NCI-H82 (cell line): Measurements from ENCODE around the gene SULF2.
"Not testable (repeated sequence)": the region's sequence is repeated elsewhere in the genome, so short reads cannot be mapped to it uniquely, and the experiment has no call there.

Experiments
- DNase-seq: peaks from one replicate; lab custom pipeline; 2025; lab: John Stamatoyannopoulos, UW

The SULF2 gene

DNA sequence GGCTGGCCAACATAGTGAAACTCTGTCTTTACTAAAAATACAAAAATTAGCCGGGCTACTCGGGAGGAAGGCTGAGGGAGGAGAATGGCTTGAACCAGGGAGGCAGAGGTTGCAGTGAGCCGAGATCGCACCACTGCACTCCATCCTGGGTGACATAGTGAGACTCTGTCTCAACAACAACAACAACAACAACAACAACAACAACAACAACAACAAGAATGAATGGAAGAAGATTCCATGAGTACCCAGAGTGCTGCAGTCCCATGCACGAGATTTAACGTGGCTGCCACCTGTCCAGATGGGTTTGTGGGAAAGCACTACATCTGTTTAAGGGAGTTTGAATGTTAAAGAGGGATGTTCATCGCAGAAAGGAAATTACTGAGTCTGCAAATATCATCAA, 19.7 kb upstream of the SULF2 start:
- not testable (repeated sequence) for DNase-seq

DNA sequence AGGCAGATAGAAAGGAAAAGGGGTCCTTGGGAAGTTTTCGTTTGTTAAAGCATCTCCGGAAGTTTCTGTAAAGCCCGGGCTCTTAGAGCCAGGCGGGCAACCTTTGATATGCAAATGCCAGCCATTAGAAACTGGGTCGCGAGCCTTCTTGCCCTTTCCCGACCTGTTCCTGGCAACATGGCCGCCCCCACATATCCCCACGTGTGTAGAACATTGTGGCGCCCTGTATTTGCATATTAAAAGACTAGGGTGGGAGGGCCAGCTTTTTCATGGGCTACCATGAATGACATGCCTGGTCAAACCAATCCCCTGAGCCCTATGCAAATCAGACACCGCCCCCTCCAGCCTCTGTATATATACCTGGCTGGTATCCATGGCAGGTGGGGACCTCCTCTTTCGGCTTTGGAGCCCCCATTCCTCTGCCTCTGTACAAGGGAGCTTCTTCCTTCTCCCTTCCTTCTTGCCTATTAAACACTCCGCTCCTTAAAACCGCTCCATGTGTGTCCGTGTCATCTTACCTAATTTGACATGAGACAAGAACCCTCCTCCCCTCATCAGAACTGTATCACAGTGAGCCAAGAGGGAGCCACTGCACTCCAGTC, 19.0 kb upstream of the SULF2 start:
- not testable (repeated sequence) for DNase-seq

DNA sequence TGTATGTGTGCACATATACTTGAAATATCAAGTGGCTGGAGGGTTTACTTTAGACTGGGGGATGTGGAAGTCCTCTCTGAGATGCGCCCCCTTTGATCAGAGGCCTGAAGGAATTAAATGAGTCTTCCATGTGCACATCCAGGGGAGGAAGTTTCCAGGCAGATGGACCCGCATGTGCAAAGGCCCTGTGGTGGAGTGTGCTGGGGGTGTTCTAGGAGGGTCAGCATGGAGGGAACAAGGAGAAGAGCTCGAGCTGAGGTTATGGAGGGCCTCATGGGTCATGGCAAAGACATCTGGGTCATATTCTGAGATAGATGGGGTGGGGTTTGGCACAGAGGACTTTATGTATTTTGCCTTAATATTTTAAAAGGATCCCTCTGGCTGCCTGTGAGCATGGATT, 17.7 kb upstream of the SULF2 start:
- DNase-seq: no peak

DNA sequence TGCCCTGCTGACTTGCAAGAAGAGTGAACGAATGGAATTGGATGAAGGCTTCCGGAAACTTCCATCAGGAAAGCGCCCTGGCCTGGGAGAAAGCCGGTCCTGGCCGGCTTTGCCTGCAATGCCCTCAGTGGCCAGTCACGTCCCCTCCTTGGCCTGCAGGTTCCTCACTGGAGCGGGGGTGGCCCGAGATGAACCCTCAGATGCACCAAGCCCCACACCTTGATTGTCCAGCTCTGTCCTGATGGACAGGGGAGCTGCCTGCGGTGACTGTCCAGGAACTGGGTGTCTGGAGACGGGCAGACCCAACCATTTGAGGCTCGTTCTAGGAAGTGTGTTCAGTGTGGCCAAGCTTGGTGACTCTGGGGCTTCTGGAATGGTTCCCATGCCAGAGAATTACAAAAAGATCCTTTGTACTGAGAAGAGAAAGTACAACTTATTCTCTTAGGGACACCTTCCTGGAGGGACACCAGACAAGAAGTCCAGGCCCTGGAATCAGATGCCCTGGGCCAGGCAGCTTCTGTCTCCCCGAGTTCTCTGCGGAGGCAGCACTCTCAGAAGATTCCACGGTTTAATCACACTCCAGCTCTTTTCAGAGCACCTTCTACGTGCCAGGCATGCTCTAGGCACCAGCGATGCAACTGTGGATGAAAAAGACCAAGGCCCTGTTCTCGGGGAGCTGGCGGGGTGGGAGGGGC, 17.1 kb upstream of the SULF2 start:
- no peak for DNase-seq

DNA sequence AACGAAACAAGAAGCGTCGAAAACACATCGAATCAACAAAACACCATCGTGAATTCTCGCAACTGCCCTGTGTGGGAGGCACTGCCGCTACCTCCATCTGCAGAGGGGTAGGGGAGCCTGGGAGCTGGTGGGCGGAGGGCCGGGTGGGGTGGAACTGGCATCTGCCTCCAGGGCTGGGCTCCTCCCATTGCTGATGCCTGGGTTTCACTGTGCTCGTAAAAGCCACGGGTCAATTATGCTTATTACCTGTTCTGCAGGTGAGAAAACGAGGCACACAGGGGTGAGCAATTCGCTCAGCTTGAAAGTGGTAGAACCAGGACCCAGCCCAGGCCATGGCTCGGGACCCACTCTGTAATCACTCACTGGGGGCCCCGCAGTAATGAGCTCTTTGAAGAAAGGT, 16.5 kb upstream of the SULF2 start:
- no peak for DNase-seq

DNA sequence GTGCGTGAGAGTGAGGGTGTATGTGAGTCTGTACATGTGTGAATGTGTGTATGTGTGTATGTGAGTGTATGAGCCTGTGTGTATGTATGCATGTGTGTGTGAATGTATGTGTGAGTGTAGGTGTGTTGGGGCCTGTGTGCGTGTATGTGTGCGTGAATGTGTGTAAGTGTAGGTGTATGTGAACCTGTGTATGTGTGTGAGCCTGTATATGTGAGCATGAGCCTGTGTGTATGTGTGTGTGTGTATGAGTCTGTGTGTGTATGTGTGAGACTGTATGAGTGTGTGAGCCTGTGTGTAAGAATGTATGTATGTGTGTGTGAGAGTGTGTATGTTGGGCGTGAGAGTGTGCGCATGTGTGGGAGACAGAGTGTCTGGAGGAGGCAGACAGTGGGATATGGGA, 15.8 kb upstream of the SULF2 start:
- DNase-seq: no peak

DNA sequence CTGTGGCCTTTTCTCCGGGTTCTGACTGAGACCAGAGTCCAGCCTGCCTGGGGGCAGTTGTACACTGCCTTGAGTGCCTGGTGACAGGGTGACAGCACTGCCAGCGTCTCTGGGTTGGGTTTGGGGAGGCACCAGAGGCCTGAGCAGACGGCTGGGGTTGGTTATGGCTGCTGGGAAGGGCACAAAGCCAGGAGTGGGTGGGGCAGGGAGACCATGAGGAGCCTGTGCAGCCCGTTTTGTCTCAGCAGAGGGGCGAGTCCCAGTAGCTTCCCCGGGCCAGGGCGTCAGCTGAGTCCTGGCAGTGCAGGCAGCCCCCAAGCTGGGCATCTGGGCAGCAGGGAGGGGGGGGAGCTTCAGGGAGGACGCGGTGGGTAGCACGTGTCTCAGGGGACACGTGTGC, 15.3 kb upstream of the SULF2 start:
- no peak for DNase-seq

DNA sequence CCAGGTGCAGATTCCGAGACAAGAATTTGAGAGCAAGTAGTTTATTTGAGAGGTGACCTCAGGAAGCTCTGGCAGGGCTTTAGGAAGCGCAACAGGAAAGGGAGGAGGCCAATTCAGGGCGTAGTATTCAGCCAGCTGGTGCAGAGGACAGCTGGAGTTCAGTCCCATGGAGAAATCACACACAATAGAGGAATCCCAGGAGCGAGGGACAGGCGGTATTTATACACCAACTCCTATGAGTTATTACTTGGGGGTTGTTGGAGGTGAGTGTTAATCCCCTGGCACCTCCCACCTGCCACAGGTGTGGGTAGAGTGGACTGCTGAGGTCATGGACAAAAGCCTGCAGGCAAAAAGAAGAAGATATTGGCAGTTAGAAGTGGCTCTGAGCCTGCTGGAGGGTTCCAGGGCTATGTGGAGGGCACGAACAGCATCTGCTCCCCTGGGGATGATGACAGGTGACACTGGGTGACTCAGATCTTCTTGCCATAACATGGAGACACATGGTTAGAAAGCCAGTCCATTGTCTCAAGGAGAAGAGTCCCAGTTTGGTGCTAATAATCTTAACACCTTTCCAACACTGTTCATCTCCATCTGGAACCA, 13.9 kb upstream of the SULF2 start:
- peak; percentile 25 for DNase-seq

DNA sequence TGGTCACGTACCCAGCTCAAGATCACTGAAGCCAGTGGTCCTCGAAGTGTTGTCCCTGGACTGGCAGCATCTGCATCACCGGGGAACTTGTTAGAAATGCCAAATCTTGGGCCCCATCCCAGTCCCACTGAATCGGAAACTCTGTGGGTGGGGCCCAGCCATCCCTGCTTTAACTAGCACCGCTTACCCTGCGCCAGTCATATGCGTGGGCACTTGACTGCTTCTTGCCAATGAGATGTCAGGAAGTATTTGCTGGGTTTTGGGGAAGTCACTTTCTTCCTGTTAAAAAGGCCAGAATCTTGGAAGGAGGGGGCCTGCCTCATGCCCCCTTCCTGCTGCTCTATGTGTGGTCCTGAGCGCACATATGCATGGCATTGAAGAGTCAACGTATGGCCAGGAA, 11.7 kb upstream of the SULF2 start:
- no peak for DNase-seq

DNA sequence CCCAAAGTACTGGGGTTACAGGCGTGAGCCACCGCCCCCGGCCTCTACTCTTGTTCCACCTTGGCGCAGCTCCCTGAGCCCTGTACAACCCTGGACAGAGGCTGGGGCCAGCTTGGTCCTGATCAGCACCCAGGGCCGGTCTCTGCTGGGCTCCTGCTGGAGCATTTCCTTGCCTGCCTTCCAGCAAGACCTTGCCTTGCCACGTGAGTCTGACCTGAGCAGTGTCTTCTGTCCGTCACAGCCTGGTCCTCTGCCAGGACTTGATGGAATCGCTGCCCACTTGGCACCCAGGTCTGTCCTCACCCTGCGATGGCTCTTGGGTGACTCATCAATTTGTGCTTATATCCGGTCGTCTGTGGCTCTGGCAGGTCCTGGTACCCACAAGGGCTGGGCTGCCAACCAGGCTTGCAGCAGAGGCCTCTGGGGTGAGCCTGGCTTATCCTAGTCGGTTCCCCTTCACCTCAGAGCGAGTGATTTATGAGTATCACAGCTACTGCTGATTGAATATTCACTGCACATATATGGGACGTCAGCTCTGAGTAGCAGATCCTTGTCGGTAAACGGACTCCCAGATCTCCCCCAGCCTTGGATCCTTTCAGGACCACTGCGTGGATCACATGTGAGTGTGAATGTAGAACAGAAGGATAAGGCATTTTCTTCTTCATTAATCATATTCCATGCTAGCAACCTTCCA, 10.1 kb upstream of the SULF2 start:
- no peak for DNase-seq

DNA sequence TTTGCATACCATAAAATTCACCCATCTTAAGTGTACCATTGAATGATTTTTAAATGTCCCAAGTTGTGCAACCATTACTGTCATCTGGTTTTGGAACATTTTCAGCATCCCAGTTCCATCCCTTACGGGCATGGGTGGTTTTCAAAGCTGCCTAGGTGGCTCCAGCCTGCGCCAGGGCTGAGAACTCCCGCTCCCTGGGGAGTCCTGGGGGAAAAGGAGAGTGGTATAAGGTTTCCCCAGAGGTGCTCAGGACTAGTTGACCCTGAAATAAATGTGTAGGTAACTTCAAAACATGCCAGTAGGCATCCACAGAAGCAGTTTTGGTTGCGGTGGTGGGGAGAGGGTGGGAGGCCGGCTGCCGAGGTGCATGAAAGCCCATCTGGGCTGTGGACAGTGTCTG, 9.0 kb upstream of the SULF2 start:
- DNase-seq: not testable (repeated sequence)

DNA sequence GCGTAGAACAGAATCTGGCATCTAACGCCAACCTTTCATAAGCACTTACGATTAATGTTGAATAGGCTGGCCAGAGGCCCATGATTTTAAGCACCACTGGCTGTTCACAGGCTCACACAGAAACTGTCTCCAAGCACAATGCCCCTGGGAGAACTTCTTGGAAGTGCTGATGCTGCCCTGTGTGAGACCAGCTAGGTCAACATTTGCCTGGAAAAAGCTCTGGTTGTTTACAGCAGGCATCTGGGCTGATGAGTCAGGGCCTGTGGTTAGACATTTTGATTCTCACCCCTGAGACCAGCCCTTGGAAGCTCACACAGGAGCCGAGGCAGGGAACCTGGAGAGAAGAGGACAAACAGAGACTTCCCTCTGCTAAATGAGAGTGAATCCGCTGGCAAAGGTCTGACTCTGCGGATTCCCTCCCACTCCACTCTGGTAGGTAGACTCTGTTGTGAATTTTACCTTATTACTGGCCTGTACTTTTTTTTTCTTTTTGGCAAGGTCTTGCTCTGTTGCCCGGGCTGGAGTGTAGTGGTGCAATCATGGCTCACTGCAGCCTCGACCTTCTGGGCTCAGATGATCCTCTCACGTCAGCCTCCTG, 6.8 kb upstream of the SULF2 start:
- no peak for DNase-seq

DNA sequence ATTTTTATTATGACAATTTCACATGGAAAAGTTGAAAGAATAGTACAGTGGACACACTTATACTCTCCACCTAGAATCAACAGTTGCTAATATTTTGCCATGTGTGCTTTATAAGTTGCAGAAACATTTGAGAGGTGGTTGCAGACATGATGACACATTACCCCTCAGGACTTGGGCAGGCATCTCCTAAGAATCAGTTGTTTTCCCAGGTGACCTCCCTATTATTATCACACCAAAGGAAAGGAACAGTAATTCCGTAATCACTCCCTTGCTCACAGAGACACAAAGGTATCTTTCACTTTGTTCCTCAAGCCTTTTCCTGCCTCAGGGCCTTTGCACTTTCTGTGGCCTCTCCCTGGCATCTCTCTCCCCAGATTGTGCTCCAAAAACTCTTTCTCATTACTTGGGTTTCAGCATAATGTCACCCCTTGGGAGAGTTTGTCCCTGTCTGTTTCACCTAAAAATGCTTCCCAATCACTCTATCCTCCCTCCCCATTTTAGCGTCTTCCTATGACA, 5.9 kb upstream of the SULF2 start:
- no peak for DNase-seq

DNA sequence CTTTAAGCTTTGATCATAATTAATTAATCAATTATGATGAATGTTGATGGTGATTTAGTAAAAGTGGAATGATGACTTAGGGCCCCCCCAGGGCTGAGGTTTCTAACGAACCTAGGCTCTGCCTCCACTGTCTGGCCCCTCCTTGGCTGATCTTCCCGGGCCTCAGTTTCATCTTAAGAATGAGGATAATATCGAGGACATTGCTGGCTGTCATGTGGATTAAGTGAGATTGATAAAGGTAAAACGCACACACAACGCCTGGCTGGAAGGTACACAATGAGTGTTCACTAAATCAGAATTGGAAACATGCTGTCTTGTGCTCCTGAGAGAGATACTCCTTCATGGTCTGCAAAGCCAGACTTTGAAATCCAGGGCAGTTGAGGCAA, 5.3 kb upstream of the SULF2 start:
- no peak for DNase-seq

DNA sequence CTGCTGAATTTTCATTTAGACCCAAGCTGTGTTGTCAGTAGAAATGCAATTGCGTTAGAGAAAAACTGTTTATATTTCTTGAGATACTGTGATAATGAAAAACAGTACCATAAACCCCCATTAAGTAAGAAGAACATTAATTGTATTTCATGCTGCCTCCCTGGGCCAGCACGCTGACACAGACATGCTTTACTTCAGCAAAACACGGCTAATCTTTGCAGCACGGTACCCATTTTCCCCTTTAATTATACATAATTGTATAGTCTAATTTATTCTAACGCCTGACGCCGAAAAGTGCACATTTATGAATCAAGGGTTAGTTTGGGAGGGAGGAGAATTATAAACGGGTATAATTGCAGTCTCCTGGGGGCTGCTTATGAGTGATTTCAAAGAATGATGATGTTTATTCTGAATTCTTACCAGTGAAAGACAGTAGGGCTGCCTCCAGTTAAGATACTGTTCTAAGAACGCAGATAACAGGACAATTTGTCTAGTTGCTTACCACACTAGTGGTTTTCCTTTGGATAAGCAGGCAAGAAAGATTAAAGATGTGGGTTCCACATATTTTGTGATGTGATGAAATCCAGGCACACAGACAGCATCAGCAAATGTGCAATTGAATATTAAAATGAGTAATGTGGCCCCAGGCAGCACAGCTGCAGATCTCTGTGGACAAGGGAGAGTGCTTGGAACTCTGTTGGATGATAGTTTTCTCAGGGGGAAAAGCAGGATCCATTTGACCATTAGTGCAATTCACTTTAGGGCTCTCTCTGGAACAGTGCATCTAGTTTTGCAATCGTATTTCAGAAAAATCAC, 4.7 kb upstream of the SULF2 start:
- DNase-seq: no peak

DNA sequence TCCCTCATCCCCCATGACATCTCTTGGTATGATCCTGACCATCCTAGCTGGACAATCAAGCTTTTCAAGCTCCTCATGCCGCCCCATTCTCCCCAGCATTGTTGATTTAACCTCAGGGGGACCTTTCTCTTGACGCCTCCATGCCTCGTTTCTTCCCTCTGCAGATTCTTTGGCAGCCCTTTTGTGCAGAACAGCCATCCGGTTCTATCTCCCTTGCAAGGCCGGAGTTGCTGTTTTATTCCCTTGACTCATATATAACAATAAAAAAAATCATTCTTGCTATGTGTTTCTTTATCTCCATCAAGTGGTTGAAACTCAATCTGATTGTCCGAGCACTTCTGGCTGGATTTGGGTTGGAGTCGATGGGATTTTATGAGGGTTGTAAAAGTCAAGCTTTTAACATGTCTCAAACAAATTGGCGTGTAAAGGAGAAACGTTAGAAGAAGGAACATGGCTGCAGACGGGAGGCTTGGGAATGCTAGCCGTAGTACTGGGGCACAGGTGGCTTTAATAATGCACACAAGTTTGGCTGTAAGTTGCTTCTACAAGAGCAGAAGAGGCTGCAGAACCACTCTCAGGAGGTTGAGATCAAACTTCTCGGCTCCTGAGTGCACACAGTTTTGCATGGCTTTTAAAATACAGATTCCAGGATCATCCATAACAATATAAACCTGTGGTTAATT, 3.9 kb upstream of the SULF2 start:
- no peak for DNase-seq

DNA sequence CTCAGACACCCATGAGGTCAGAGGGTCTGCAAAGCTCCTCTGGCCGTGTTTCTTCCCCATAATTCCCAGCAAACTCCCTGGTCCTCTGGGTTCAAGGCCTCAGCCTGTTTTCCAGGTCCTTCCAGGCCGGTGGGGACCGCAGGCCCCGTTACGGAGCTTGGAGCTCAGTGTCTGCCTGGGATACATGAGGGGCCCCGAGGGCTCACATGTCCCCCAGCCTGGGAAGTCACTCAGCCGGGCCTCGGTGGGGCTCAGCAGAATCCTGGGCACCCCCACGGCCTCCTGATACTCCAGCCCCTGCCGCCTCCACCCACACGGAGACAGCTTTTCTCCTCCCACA, 3.4 kb upstream of the SULF2 start:
- no peak for DNase-seq

DNA sequence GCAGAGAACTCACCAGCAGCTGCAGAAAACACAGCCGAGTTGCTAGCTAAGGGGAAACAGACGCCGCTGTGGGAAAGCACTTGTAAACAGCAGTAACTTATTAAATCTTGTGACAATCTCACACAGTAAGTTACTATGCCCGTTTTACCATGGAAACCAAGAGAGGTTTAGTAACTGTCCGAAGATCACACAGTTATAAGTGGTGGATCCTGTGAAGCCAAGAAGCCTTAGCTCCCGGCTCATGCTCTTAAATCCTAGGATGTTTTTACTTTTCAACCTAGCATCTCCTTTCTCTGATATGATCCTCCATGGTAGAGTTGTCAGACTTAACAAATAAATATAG, 1.5 kb upstream of the SULF2 start:
- DNase-seq: no peak

DNA sequence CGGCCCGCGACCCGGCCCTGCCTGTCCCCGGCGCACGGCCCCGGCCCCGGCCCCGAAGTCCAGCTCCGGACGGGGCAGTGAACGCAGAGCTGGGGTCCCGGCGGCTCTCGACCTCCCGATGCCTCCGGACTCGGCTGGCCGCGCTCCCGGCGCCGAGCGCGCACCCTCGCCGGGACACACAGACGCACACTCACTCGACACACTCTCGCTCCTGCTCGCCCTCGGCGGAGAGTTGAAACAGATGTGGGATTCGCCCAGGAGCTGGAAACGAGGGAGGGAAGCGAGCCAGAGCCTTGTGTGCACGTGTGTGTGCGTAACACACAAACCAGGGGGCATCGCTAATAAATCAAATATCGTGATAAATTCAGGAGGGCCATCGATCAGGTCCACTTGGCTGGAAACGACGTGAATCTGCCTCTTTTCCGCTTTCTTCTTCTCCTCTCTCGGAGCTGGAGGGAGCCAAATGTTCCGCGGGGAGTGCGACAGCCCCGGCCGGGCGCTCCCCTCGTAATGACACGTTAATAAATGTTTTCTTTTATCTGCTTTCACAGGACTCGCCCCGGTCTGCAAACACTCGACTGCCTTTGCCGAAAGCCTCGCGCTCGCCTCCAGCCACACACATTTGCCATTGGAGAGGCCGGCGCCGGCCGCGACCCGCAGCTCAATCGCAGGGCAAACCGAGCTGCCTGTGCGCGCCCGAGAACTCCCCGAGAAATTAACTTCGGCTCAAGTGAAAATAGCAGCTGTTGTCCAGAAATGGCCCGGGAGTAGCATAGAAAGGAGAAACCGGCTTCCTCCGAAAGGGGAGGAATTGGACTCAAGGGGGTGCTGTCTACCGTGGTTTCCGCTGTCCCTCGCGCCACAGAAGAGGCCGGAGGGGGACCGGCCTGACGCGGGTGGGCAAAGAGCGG, 828 bp upstream of the SULF2 start:
- peak; percentile 90 for DNase-seq

DNA sequence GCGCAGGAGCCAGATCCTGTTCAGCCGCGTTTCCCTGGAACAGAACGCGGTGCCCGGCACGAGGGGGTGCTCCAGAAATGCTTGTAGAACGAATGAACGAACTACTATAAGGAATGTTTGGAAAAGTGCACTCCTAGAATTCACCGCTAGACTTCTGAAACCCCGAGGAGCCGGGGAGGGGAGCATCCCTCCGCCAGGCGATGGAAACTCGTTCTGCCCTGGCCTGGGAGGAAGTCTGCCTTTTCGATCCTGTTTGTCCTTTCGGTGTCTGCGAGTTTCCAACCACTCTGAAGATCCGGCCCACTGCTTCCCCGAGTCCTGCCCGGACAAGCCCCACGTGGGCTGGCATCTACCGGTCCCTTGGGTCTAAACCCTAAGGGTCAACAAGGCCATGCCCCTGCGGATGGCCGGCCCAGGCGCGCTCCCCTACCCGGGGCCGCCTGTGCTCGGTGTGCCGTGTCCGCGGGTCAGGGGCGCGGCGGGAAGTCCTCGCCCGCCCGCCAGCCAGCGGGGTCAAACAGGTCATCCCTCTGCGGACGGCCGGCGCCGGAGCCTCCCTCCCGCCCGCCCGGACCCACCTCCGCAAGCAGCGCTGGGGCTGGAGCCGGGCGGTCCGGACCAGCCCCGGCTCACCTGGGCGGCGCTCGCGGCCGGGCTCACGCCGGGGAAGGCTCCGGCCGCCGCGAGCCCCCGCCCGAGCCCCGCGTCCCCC, 526 bp downstream of the SULF2 start:
- DNase-seq: peak; percentile 54
